ENCODE results near the gene P4HA2.

Gene P4HA2

GRCh38 chr5:132199116-132199680 is 28.5 kb downstream of the P4HA2 start:
- Mint-ChIP-seq H3K9me3 (no peaks in the 10 kb centered on the region), H3K27me3 (ENCODE audit: low read depth) (no peaks in the 10 kb centered on the region), H3K4me3 (no peak overlapping the region), H3K36me3 (ENCODE audit: low read depth) (peaks cover 42% of the 10 kb centered on the region), H3K4me1 (peaks cover 35% of the 10 kb centered on the region), H3K27ac (no peak overlapping the region)
- no peak for TF ChIP-seq CTCF (IDR thresholded peaks at IDR 0.05; ENCODE audit: unreplicated experiment in 3 of 3)

- Mint-ChIP-seq H3K9me3 (no peaks in the 10 kb centered on the region), H3K4me1 (peaks cover 29% of the 10 kb centered on the region), H3K4me3 (no peak overlapping the region), H3K27me3 (ENCODE audit: low read depth) (no peaks in the 10 kb centered on the region), H3K27ac (no peak overlapping the region), H3K36me3 (ENCODE audit: low read depth) (peaks cover 40% of the 10 kb centered on the region)
- TF ChIP-seq CTCF (IDR thresholded peaks at IDR 0.05; ENCODE audit: unreplicated experiment in 3 of 3) = no peak
These were observed 29.1 kb downstream of the P4HA2 start for GRCh38 chr5:132198571-132198970.

GRCh38 chr5:132195727-132196126 is 31.9 kb downstream of the P4HA2 start:
- H3K9me3 Mint-ChIP-seq = no peaks in the 10 kb centered on the region
- no peaks in the 10 kb centered on the region for H3K27me3 Mint-ChIP-seq (ENCODE audit: low read depth)
- no peak overlapping the region for H3K4me3 Mint-ChIP-seq
- no peak overlapping the region for H3K27ac Mint-ChIP-seq
- peaks cover 9% of the 10 kb centered on the region for H3K4me1 Mint-ChIP-seq
- no peak for TF ChIP-seq CTCF (IDR thresholded peaks at IDR 0.05; ENCODE audit: unreplicated experiment in 3 of 3)
- peaks cover 39% of the 10 kb centered on the region for H3K36me3 Mint-ChIP-seq (ENCODE audit: low read depth)

GRCh38 chr5:132193165-132193694 is 34.4 kb downstream of the P4HA2 start:
- Mint-ChIP-seq H3K4me3 (no peak overlapping the region), H3K9me3 (no peaks in the 10 kb centered on the region), H3K36me3 (ENCODE audit: low read depth) (peaks cover 31% of the 10 kb centered on the region), H3K27me3 (ENCODE audit: low read depth) (no peaks in the 10 kb centered on the region), H3K4me1 (peaks cover 7% of the 10 kb centered on the region), H3K27ac (no peak overlapping the region)
- no peak for TF ChIP-seq CTCF (IDR thresholded peaks at IDR 0.05; ENCODE audit: unreplicated experiment in 3 of 3)

- peak; percentile 65 to 78 (median 74) for TF ChIP-seq CTCF (IDR thresholded peaks at IDR 0.05; ENCODE audit: unreplicated experiment in 3 of 3)
- Mint-ChIP-seq H3K36me3 (ENCODE audit: low read depth) (peaks cover 19% of the 10 kb centered on the region), H3K27me3 (ENCODE audit: low read depth) (no peaks in the 10 kb centered on the region)
These were observed 37.4 kb downstream of the P4HA2 start for GRCh38 chr5:132190161-132190817.

GRCh38 chr5:132184588-132184987 is 43.1 kb downstream of the P4HA2 start:
- no peak overlapping the region for H3K4me3 Mint-ChIP-seq
- peaks cover 13% of the 10 kb centered on the region for H3K4me1 Mint-ChIP-seq
- peaks cover 2% of the 10 kb centered on the region for H3K9me3 Mint-ChIP-seq
- TF ChIP-seq CTCF (IDR thresholded peaks at IDR 0.05; ENCODE audit: unreplicated experiment in 3 of 3) = no peak
- no peaks in the 10 kb centered on the region for H3K27me3 Mint-ChIP-seq (ENCODE audit: low read depth)
- H3K27ac Mint-ChIP-seq = no peak overlapping the region
- H3K36me3 Mint-ChIP-seq (ENCODE audit: low read depth) = no peaks in the 10 kb centered on the region

More at GRCh38 chr5:132190161-132190817, 37.4 kb downstream of the P4HA2 start:
- Mint-ChIP-seq H3K27ac (no peak overlapping the region), H3K4me3 (no peak overlapping the region), H3K9me3 (no peaks in the 10 kb centered on the region), H3K4me1 (no peaks in the 10 kb centered on the region)

Measured in nephron (organoid).